ENCODE measurements around the gene DNAH12.
A peak's percentile ranks its signal among the peaks of the same experiment; 100 is the strongest.
"Not testable (repeated sequence)": the region's sequence is repeated elsewhere in the genome, so short reads cannot be mapped to it uniquely, and the experiment has no call there.

DNAH12 gene

DNA sequence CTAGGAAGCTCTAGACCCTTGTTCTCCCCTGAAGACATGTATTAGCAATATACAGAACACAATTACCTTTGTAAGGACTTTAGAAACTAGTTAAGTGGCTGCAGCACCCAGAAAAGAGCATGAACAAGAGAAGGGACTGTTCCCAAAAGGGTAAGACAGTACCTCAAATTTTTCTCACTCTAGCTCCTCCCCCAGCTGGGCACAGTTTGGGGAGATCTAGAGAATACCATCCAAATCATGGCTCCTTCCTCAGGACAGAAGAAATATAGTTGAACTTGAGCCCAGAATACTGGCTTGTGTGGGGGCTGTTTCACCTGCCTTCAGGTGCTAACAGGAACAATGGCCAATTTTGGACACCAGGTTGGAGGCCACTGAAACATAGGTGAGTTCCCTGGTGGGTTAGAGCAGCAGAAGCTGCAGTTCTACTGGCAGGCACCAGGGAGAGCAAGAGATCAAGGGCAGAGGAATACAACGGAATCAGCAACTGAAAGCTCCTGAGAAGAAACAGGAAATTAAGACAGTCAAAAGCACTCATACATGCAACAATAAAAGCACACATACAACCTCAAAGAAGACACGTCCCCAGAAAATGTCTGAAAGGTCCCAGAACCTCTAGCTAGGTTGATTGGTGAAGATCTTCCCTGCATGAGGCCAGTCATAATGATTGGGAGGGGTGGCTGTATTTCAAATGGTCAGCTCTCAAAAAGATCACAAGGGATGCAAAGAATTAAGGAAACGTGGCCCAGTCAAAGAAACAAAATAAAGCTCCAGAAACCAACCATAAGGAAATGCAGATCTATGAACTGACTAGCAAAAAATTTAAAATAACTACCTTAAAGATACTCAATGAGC lies 146.7 kb downstream of the DNAH12 start:
- peak; percentile 65 for DNase-seq

DNA sequence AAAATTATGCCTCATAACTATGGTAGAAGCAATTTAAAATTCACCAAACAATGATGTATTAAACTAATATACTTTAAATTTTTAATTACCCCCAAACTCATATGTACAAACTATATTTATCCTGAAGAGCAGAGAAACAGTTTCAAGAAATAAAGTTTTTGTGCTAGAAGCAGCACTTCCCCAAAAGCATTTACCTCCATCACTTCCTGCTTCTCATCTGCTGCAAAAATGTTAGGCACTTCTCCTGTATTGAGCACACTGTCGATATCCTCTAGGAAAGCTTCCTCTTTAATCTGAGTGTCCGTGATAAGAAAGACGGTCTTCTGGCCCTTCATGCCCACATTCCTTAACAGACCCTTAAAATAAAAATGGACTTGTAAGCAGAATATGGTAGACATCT lies 150.2 kb downstream of the DNAH12 start:
- no peak for DNase-seq

DNA sequence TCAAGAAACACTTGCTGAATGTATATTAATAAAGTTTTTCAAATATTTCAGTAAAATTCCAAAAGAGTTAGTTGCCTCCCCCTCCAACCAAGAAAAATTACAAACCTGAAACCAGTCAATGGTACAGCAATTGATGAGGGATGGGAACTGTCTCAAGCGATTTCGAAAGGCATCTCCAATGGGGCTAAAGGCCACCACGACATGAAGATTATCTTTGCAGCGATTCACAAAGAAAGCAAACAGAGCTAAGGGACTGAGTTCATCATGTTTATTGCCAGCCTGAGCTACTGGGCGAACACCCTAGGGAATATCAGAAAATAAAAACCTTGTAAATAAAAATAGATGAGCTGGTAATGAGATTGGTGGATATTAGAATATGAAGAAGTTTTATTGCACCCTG lies 152.4 kb downstream of the DNAH12 start:
- no peak for DNase-seq

DNA sequence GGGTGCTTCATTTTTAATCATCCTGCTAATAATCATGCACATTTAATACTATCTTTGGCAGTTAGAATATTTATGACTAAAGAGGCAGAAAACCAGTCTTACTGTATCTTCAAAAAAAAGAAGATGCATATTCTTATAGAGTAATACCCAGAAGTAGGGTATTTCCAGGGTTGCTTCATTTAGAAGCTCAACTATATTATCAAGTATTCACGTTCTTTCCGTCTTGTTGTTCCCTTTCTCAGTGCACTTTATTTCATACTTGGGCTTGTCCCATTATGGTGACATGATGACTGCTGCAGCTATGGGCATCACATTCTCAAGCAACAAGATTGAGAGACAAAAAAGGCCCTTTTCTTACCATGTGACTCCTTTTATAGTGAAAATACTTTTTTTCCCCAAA lies 154.9 kb downstream of the DNAH12 start:
- DNase-seq, result no peak

DNA sequence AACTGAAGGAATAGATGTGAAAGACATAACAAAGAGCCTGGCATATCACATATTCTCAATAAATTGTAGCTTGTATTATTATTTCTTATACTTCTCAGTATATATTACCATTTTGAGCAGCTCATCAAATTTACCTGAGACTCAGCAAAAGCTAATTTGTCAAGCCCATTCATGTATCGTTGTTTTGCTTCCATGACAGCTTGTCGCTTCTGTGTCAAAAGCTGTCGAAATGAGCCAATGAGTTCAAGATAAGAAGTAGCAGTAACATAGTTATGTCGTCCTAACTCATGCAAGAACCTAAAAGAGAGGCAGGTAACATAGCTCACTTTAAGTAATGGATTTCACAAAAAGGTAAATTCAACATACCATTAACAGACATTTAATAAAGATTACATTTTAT lies 157.8 kb downstream of the DNAH12 start:
- no peak for DNase-seq

DNA sequence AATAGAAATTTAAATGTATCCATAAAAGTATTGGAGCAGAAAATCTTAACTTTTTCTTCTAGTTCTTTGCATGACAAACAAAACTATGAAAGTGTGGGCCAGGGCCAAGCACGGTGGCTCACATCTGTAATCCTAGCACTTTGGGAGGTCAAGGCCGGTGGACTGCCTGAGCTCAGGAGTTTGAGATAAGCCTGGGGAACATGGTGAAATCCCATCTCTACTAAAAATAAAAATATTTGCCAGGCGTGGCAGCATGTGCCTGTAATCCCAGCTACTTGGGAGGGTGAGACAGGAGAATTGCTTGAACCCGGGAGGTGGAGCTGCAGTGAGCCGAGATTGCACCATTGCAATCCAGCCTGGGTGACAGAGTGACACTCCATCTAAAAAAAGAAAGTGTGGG lies 158.6 kb downstream of the DNAH12 start:
- DNase-seq, result no peak

DNA sequence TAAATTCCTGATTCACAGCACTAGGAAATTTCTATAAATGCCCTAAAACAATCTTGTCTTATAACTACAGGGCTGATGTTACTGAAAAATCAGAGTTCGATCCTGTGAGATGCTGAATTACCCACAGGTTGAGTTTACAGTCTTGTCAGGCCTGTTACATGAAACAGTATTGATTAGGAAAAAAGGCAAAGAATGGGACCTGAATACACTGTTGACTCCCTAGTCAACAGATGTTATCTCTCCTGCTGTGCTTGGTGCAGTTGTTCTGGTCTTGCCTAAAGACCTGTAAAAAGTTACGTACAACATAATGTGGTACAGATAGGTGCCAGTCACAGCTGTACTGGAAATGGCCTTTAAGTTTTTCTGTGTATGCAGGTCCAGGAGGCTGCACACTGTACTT lies 160.3 kb downstream of the DNAH12 start:
- DNase-seq, result no peak

DNA sequence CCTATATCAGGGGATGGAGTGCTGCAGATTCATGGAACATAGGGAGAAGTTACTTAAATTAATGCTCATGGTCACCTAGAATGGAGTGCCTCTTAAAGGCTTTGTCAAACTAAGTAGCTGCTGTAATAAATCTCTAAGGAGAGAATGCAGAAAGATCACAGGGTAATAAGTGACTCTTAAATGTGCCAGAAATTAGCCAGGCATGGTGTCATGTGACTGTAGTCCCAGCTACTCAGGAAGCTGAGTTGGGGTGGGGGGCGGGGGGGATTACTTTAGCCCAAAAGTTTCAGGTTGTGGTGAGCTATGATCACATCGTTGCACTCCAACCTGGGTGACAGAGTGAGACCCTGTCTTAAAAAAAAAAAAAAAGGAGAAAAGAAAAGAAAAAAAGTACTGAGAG lies 160.7 kb downstream of the DNAH12 start:
- no peak for DNase-seq

DNA sequence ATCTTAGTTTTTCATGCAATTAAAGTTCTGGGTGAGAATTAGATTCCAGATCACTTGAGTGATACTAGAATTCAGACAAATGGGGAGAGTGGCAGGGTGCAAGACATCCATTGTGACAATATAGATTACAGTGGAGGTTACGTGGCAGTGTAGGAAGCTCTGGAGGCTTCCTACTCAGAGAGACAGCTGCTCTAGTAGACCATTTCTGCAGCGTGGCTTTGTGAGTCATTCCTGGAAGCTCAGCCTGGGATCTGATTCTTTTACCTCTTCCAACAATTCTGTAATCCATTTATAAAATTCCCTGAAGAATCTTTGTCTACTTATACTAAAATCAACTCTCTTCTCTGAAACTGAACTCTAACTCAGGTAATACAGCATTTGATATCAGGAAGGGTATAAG lies 161.2 kb downstream of the DNAH12 start:
- DNase-seq, result no peak

DNA sequence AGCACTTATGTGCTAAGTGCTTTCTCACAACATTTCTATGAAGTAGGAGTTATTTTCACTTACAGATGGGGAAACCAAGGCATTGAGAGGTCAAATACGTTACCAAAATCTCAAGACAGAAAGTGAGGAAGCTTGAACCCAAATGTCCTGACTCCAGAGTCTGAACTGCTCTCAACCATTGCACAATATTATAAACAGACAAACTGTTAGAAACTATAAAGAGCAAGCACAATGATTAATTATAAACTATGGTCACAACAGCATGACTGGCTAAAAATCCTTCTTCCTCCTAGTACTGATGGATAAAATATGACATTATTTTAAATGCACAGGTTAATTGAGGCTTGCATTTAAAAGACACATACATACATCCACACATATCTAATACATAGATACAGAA lies 173.8 kb downstream of the DNAH12 start:
- no peak for DNase-seq

DNA sequence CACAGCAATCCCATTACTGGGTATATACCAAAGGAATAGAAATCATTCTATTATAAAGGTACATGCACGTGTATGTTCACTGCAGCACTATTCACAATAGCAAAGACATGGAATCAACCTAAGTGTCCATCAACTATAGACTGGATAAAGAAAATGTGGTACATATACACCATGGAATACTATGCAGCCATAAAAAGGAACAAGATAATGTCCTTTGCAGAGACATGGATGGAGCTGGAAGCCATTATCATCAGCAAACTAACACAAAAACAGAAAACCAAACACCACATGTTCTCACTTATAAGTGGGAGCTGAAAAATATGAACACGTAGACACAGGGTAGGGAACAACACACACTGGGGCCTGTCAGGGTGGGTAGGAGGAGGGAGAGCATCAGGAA lies 179.1 kb downstream of the DNAH12 start:
- DNase-seq, result not testable (repeated sequence)

DNA sequence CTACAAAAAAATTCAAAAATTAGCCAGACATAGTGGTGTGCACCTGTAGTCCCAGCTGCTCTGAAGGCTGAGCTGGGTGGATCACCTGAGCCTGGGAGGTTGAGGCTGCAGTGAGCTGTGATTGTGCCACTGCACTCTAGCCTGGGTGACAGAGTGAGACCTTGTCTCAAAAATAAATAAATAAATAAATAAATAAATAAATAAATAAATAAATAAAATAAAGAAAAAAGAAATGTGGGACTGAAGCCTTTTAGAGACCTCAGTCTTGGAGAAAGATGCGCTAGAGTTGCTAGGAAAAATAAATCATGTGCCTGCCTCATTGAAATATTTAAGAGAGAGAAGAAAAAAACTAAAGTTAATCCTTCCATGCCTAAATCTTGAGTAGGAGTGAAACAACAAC lies 187.9 kb downstream of the DNAH12 start:
- DNase-seq, result not testable (repeated sequence)

DNA sequence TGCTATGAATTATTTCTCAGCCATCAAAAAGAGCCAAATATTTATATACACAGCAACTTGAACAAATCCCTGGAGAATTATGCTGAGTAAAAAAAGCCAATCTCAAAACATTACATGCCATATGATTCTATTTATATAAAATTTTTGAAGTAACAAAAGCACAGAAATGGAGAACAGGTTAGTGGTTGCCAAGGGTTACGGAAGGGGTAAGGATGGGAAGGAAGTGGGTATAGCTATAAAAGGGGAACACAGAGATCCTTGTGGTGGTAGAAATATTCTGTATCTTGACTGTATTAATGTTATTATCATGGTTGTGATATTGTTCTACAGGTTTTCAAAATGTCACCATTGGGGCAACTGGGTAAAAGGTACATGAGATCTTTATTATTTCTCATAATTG lies 189.4 kb downstream of the DNAH12 start:
- no peak for DNase-seq

DNA sequence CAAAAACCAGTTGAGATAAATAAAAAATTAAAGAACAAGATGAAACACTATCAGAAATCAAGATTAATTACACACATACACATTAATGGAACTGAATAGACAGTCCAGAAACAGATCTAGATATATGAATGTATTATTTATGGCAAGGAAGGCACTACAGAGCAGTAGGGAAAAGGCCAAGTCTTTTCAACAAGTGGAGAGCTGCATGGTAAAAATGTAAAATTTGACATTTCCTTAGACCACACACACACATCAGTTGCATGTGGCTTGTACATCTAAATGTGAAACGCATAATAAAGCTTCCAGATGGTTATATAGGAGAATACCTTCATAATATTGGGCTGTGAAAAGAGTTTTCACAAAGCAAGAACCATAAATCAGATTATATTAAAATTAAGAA lies 193.9 kb downstream of the DNAH12 start:
- no peak for DNase-seq

DNA sequence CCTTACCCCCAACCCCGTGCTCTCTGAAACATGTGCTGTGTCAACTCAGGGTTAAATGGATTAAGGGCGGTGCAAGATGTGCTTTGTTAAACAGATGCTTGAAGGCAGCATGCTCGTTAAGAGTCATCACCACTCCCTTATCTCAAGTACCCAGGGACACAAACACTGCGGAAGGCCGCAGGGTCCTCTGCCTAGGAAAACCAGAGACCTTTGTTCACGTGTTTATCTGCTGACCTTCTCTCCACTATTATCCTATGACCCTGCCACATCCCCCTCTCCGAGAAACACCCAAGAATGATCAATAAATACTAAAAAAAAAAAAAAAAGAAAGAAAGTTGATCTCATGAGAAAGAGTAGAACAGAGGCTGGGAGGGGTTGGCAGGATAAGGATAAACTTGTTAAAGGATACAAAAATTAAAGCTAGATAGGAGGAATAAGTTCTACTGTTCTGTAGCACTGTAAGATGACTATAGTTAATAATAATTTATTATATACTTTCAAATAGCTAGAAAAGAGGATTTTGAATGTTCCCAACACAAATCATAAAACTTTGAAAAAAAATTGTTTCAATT lies 205.0 kb downstream of the DNAH12 start:
- DNase-seq, result not testable (repeated sequence)

DNA sequence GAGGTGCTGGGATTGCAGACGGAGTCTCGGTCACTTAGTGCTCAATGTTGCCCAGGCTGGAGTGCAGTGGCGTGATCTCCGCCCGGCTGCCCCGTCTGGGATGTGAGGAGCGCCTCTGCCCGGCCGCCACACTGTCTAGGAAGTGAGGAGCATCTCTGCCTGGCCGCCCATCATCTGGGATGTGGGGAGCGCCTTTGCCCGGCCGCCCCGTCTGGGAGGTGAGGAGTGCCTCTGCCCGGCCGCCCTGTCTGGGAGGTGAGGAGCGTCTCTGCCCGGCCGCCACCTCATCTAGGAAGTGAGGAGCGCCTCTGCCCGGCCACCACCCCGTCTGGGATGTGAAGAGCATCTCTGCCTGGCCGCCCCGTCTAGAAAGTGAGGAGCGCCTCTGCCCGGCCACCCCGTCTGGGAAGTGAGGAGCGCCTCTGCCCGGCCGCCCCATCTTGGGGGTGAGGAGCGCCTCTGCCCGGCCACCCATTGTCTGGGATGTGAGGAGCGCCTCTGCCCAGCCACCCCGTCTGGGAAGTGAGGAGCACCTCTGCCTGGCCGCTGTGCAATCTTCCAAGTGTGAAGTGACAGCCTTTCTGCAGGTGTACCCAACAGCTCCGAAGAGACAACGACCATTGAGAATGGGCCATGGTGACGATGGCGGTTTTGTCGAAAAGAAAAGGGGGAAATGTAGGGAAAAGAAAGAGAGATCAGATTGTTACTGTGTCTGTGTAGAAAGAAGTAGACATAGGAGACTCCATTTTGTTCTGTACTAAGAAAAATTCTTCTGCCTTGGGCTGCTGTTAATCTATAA lies 205.7 kb downstream of the DNAH12 start:
- DNase-seq, result not testable (repeated sequence)

DNA sequence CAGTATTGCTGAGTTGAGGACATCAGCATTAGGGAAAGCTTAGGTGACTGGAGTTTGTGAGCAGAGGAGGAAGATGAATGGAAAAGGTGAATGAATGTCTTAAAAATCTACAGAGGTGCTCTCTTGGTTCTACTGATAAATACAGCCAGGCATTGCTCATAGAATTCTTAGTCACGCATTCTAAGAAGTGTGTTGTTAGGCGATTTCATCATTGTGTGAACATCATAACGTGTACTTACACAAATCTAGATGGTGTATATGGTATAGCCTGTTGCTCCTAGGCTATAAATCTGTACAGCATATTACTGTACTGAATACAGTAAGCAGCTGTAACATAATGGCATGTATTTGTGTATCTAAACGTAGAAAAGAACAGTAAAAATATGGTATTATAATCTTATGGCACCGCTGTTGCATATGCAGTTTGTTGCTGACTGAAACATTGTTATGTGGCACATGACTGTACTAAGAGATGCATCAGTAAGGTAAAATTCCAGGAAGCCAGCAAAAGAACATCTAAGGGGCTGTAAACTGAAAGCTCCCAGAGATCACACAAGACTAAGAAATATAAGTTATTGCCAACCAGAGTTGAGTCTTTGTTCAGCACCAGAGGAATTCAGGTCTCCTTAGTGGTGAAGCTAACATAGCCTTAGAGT lies 208.7 kb downstream of the DNAH12 start:
- no peak for DNase-seq

DNA sequence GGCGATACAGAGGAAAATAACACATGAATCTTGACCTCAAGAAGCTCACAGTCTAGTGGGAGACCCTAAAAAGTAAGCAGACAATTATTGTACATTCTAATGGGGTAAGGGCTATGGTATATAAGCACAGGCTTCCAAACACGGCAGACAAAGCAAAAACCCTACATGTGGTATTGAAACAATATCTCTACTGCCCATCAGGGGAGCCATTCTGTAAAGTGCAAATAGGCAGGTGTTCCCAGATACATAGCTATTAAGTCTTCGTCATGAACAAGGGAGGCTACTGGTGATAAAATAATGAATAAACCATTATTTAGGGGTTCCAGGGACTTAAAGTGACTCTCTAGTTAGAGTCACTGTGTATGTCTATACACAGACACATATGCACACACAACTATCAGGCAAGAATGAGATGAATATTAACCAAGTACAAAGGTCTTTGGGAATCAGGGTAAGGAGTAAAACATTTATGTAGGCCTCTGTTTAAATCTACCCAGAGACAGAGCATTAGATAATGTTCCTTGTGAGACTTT lies 213.0 kb downstream of the DNAH12 start:
- DNase-seq, result no peak

DNA sequence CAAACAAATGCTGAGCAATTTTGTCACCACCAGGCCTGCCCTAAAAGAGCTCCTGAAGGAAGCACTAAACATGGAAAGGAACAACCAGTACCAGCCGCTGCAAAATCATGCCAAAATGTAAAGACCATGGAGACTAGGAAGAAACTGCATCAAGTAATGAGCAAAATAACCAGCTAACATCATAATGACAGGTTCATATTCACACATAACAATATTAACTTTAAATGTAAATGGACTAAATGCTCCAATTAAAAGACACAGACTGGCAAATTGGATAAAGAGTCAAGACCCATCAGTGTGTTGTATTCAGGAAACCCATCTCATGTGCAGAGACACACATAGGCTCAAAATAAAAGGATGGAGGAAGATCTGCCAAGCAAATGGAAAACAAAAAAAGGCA lies 217.6 kb downstream of the DNAH12 start:
- not testable (repeated sequence) for DNase-seq

DNA sequence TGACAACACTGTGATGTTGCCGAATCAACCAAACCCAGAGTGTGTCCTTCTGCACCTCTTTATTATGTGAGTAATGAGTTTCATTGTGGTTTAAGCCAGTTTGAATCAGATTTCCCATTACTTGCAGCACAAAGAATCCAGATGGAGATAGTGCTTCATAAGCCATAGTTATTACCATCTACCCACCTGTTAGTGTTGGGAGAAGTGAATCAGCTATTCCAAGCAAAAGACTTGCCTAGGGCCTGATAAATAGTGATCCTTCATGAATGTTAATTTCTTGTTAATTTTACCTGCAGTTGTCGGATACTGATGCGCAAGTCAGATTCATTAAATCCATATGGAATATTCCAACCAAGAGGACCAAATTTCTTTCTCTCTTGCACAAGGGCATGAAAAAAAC lies 229.9 kb downstream of the DNAH12 start:
- DNase-seq, result no peak

DNA sequence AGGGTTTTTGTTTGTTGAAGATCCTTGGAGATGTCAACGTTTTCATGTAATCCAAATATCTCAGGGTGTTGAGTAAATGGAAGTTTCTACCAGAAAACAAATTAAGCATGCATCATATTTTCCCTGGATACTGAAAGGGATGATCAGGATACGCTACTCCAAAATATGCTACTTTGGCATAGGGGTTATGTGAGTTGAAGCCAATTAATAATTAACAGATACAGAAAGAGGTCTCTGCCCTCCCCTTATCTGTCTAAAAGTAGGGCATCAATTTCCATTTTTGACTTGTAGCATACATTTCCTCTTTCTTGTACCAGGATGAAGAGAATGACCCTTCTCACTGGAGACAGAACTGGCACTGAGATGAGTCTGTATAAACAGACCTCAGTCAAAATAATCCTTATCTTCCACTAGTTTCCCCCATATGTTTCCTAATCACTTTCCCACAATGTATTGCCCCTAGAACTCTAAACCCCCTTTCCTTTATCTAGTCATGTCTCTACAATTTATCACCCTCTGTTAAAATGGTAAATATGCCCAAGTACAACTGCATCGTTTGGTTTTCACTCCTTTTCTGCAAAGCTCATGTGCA lies 234.3 kb downstream of the DNAH12 start:
- no peak for DNase-seq

DNA sequence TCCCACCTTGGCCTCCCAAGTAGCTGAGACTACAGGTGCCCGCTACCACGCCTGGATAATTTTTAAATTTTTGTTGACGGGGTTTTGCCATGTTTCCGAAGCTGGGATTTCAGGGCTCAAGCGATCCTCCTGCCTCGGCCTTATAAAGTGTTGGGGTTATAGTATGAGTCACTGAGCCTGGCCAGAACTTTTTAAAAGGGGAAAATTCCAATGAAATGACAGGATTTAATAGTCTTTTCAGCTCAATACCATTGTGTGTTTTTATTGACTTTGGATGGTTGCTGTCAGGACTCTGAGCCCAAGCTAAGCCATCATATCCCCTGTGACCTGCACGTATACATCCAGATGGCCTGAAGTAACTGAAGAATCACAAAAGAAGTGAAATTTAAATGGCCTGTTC lies 240.6 kb downstream of the DNAH12 start:
- DNase-seq, result not testable (repeated sequence)

DNA sequence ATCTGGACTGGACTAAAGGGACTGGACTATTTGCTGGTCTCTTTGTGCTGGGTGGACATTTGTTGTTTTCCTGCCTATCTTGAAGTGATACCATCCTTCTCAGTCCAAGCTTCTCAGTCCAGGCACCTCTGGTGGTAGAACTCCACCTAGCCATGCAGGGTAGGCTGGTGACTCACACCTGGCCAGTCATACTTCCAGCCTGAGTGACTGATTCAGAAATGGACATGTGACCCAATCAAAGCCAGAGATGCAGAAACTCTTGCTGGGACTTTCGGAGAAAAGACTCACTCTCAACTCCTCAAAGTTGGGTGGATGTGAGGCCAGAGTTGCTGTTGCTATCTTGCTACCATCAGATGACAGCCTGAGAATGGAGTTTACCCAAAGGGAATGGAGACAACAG lies 246.1 kb downstream of the DNAH12 start:
- no peak for DNase-seq

All from activated CD8-positive, alpha-beta memory T cell treated with anti-CD3 and anti-CD28 coated beads, Interleukin-2, amount 50 U/mL, for 48 hours (primary cell).